KOPT-K1 (cell line): ENCODE results near the gene KRTAP5-7.

ENCODE experiments used
- H3K27ac ChIP-seq: fragments of 200-600 bp; sonication (generic); 2 replicates; pipeline ENCODE4 v1.5.1; 2016; ENCODE audit warnings: antibody characterized with exemption, mild to moderate bottlenecking, low read depth, low read length; ENCODE audit not compliant: poor library complexity, severe bottlenecking
- H3K36me3 ChIP-seq: fragments of 200-600 bp; sonication (generic); 2 replicates; pipeline ENCODE4 v1.5.1; 2017; ENCODE audit warnings: antibody characterized with exemption, mild to moderate bottlenecking, low read length, moderate library complexity; ENCODE audit not compliant: insufficient read depth
- H3K9me3 ChIP-seq: fragments of 200-600 bp; sonication (generic); 2 replicates; pipeline ENCODE4 v1.5.1; 2017; ENCODE audit warnings: antibody characterized with exemption, low read length, mild to moderate bottlenecking; ENCODE audit not compliant: insufficient read depth, poor library complexity, severe bottlenecking

Gene KRTAP5-7

GRCh38 chr11:71490044-71490730, 36.9 kb upstream of the KRTAP5-7 start:
- Histone ChIP-seq H3K9me3 (no peaks in the 10 kb centered on the region), H3K36me3 (peaks cover 68% of the 10 kb centered on the region), H3K27ac (no peak overlapping the region)

GRCh38 chr11:71490731-71491390, 36.2 kb upstream of the KRTAP5-7 start:
- Histone ChIP-seq H3K9me3 (no peaks in the 10 kb centered on the region), H3K27ac (no peak overlapping the region), H3K36me3 (peaks cover 68% of the 10 kb centered on the region)

DNA sequence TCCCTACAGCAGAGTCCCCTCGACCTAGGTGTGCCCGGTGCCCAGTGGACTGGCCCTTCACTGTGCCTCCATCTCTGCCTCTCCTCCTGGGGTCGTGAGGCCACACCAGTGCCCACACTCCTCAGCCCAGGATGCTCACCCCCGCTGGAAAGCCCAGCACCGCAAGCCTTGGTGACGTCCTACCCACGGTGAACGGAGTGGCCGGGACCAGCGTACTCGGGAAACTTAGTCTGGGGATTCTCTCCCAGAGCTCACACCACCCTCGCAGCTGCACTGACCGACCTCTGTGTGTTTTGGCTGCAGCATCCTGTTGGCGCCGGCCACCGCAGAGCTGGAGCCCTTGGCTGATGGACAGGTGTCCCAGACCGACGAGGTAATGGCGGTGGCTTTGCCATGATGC, 35.5 kb upstream of the KRTAP5-7 start:
- Histone ChIP-seq H3K36me3 (peaks cover 68% of the 10 kb centered on the region), H3K27ac (no peak overlapping the region), H3K9me3 (peaks cover 6% of the 10 kb centered on the region)

DNA sequence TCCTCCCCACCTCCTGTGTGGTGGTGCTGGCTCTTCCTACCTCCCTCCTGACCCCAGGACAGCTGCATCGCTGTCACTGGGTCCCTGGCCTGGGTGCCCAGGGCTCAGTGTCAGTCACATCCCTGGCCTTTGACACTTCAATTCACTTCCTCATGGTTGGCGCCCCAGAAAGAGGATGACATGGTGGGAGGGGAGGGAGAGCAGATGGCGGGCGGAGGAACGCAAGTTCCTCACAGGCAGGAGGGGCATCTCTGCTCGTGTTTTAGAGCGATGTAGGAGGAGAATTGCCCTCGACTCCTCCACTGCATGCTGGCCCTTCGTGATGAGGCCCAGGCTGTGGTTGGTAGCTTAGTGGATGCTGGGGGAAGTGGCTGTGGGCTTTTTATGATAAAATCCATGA, 35.1 kb upstream of the KRTAP5-7 start:
- peaks cover 71% of the 10 kb centered on the region for H3K36me3 ChIP-seq
- H3K27ac ChIP-seq, result no peak overlapping the region
- H3K9me3 ChIP-seq, result peaks cover 6% of the 10 kb centered on the region

DNA sequence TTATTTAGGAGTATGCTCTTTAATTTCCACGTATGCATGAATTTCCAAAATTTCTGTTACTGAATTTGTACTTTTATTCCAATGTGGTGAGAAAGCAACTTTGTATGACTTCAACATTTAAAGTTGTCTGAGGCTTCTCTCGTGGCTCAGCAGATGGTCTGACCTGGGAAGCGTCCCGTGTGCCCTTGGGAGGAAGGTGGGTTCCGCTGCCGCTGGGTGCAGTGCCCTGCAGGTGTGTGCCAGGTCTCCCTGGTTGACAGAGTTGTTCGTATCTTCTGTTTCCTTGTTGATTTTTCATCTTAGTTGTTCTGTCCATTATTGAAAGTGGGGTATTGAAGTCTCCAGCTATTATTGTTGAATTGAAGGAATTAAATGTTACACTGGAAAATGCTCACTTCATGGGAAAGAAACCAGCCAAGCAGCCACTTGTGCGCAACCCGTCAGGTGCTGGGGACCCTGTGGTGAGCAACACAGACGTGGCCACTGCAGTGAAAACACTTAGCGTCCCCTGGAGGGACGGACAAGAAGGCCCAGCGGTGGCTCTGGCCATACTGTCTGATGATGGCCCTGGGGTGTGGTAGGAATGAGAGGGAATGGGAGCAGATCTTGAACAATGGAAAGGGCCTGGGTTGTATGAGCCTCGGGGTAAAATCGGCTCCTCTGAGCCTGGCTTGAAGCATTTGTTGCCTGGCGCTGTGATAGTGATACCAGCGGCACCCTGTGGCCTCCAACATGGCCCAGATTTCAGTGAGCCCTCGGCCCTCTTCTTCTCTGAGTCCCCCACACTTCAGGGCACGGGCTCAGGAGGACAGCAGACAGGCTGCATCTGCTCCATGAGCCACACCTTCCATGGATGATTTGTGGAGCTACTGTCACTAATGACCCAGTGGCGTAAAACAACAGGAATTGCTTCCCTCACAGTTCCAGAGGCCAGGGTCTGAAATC, 31.5 kb upstream of the KRTAP5-7 start:
- Histone ChIP-seq H3K27ac (peak overlapping the region; percentile 5), H3K36me3 (peaks cover 87% of the 10 kb centered on the region), H3K9me3 (peaks cover 6% of the 10 kb centered on the region)

DNA sequence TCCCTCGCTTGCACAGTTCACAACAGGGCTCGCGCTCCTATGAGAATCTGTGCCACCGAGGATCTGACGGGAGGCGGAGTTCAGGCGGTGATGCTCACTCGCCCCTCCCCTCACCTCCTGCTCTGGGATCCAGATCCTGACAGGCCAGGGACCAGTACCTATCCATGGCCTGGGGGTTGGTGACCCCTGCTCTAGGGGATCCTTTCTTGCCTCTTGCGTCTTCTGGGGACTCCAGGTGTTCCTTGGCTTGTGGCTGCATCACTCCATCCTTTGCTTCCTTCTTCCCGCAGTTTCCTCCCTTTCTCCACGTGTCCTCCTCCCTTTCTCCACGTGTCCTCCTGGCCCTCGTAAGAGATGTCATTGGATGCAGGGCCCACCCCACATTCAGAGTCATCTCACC, 30.6 kb upstream of the KRTAP5-7 start:
- H3K27ac ChIP-seq, result no peak overlapping the region
- H3K36me3 ChIP-seq, result peaks cover 87% of the 10 kb centered on the region
- peaks cover 6% of the 10 kb centered on the region for H3K9me3 ChIP-seq

- Histone ChIP-seq H3K36me3 (peaks cover 84% of the 10 kb centered on the region), H3K27ac (peak overlapping the region; percentile 75), H3K9me3 (peaks cover 6% of the 10 kb centered on the region)
Measured at GRCh38 chr11:71498091-71498490, 29.0 kb upstream of the KRTAP5-7 start.

GRCh38 chr11:71499125-71499524, 27.9 kb upstream of the KRTAP5-7 start:
- Histone ChIP-seq H3K9me3 (peaks cover 6% of the 10 kb centered on the region), H3K36me3 (peaks cover 82% of the 10 kb centered on the region), H3K27ac (peak overlapping the region; percentile 75)

DNA sequence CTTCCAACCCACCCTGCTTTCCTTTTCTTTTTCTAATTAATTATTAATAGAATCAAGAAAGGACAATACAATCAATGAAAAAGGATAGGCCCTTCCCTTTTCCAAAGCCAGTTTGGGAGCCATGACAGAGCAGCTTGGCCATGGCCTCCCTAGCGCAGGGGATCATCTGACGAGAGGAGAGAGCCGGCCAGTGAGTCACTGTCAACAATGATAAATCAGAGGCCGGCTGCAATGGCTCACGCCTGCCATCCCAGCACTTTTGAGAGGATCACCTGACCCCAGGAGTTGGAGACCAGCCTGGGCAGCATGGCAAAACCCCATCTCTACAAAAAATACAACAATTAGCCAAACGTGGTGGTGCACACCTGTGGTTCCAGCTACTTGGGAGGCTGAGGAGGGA, 27.5 kb upstream of the KRTAP5-7 start:
- Histone ChIP-seq H3K9me3 (peaks cover 6% of the 10 kb centered on the region), H3K27ac (peak overlapping the region; percentile 75), H3K36me3 (peaks cover 77% of the 10 kb centered on the region)

- Histone ChIP-seq H3K9me3 (peaks cover 6% of the 10 kb centered on the region), H3K27ac (peak overlapping the region; percentile 75), H3K36me3 (peaks cover 67% of the 10 kb centered on the region)
Measured at GRCh38 chr11:71500601-71501021, 26.5 kb upstream of the KRTAP5-7 start.

DNA sequence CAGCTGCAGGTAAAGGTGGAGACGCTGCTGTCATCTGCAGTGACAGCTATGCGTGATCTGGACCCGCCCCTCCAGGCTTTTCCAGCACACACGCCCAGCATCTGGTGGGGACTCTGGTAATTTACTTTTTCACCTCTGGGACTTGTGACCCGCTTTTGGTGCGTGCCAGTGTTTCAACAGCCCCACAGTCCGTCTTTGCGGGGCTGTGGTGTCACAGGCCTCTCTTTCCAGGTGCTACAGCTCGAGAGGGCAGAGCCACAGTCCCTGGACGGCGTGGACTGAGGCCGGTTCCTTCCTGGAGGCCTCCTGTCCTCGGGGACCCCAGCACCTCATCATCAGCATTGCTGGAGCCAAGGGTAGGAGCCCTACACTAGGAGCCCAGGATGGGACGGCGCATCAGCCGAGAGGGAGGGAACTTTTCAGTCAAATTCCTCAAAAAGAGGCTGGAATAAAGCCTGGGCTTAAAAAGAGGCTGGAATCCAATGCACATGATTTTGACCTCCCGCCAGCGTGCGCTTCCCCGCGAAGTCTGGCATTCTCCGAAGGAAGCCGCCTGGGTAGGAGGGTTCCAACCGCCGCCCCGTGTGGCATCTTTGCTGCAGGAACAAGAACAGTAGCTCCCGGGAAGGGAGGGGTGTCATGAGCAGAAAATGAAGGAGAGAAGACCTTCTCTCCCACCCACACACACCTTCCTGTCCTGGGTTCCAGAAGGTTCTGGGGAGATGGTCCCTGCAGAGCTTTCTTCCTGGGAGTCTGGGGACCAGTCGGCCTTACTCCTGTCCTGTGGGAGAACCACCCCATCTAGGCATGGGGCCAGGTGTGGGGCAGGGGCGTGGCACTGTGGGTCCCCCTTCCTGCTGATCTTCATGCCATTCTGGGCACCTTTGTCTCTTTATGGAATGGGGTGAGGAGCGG, 25.7 kb upstream of the KRTAP5-7 start:
- peaks cover 1% of the 10 kb centered on the region for H3K9me3 ChIP-seq
- peaks cover 66% of the 10 kb centered on the region for H3K36me3 ChIP-seq
- H3K27ac ChIP-seq, result peak overlapping the region; percentile 75

GRCh38 chr11:71502026-71502425, 25.0 kb upstream of the KRTAP5-7 start:
- peaks cover under 1% of the 10 kb centered on the region for H3K9me3 ChIP-seq
- peaks cover 59% of the 10 kb centered on the region for H3K36me3 ChIP-seq
- H3K27ac ChIP-seq, result no peak overlapping the region

DNA sequence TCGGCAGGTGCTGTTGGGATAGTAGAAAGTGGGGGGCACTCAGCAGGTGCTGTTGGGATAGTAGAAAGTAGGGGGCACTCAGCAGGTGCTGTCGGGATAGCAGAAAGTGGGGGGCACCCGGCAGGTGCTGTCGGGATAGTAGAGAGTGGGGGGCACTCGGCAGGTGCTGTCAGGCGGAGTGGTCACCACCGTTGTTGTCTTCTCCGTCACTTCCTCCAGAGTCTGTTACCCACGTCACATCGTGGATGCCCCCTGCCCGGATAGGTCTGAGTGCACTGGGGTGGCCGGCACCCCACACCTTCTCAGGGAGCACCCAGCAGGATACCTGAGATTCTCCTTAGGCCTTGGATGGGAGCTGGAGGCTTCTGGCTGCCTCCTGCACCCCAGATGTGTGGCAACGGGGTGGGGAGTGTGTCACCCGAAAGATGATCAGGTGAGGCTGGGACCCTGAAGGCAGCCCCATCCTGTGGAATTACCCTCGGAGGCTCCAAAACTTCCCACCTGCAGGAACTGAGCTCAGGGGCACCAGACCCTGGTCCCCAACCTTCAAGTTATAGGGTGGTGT, 24.1 kb upstream of the KRTAP5-7 start:
- H3K36me3 ChIP-seq, result peaks cover 50% of the 10 kb centered on the region
- H3K27ac ChIP-seq, result no peak overlapping the region
- H3K9me3 ChIP-seq, result peaks cover 8% of the 10 kb centered on the region

DNA sequence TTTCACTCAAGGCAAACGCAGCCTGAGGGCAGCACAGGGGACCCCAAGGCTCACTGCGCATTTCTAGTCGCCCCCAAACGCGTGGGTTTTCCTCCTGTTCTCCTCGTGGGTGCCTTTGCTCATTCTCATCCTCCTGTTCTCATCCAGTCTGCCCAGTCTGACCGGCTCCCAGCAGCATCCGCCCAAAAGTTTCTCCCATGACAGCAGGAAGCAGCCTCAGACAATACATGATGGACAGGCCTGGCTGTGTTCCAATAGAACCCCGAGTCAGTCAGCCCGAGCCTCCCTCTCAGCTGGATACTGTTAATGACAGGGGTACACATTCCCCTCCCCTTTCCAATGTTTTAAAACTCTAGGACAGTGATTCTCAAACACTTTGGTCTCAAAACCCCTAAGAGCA, 22.5 kb upstream of the KRTAP5-7 start:
- Histone ChIP-seq H3K36me3 (peaks cover 34% of the 10 kb centered on the region), H3K27ac (no peak overlapping the region), H3K9me3 (peaks cover 18% of the 10 kb centered on the region)
